ENCODE results near the gene ABHD14A.

ABHD14A gene

GRCh38 chr3:51997172-51997571 lies 22.3 kb downstream of the ABHD14A start:
- no peak for DNase-seq (ENCODE audit: low read depth)

DNA sequence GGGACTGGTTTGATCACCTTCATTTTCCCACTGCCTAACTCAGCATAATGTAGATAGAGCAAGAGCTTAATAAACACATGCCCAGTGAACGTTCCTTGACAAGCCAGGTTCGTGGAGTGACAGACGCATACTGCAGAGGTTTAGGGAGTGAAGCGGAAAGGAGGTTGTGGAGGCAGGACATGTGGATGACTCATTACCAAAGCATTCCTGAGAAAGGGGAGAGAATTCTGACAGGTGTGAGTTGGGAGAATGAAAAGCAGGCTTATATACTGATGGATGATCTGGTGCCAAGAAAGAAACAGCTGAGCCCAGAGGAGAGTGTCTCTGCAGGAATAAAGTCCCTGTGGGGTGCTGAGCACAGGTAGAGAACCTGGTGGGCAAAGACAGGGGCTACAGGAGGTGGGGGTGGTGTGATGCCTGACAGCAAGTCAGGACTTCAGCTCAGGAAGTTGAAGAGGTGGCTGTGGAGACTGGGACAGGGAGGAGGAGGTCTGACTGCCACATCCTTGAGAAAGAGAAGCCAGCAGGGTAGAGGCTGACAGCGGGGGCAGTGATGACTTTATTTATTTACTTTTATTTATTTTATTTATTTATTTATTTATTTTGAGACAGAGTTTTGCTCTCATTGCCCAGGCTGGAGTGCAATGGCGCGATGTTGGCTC lies 23.2 kb downstream of the ABHD14A start:
- no peak for DNase-seq (ENCODE audit: low read depth)

GRCh38 chr3:51998774-51999173 lies 23.9 kb downstream of the ABHD14A start:
- no peak for DNase-seq (ENCODE audit: low read depth)

- DNase-seq (ENCODE audit: low read depth): no peak
Measured at GRCh38 chr3:51999846-52000245, 25.0 kb downstream of the ABHD14A start.

DNA sequence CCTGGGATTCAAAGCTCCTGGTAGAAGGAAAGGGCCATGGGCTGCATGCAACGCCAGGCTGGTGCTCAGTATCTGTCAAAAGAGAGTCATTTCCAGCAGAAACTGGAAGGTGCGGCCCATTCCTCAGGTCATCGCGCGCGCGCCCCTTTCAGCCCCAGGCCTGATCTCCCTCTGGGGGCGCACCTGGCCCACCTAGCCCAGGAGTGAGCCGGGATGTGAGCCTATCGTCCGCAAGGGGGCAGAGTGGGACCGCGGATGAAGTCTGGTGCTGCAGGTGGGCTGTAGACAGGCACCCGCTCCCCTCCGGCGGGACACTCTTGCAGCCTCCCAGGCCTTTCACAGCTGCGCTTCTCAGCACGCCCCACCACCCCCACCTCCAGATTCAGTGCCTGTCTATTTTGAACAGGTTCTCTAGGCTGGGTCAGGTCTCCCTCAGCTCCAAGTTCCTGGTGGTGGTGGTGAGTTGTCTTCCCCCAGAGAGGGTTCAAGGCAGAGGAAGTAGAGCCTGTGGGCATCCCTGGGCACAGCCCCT lies 26.6 kb downstream of the ABHD14A start:
- DNase-seq (ENCODE audit: low read depth): peak; percentile 70

DNA sequence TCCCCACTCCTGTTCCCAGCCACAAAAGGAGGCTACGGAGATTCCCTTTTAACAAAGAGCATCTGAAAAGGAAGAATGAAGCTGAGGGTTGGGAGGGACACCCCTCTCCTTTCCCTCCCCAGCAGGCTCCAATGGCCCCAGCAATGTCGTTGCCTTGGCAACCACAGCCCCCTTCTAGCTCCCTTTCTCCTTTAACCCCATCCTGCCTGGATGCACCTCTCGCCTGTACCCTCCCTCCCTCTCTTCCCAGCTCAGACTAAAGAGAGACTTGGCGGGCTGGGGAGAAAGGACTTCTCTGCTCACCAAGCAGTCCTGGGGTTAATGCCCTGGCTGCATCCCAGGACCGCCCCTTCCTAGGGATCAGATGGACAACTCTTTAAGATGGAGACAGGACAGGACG lies 27.9 kb downstream of the ABHD14A start:
- no peak for DNase-seq (ENCODE audit: low read depth)

DNA sequence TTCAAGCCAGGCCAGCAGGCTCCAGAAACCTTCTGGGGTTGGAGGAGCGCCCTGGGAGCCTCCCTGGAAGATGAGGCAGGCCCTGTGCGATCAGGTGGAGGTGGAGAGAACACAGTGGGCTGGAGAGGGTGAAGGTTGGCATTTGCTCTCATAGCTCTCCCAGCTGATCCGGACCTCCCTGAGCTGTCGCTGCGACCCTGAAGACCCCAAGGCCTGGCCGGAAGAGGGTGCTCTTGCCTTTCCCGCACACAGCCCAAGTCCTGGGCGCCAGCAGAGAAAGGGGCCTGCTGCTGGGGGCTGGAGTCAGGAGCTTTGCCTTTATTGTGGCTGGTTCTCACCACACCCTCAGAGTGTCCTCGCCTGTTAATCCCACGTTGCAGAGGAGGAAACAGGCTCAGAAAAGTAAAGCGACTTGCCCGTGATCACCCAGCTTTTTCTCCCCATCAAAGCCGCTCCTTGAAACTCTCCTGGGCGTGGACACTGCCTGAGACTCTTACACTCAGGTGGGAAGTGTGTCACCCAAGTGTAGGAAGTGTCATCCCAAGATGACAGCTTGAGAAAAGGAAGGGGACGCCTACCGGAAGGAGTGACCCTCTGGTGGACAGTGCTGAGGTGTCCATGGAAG lies 29.4 kb downstream of the ABHD14A start:
- no peak for DNase-seq (ENCODE audit: low read depth)

GRCh38 chr3:52004906-52005395 lies 30.1 kb downstream of the ABHD14A start:
- DNase-seq (ENCODE audit: low read depth): no peak

DNA sequence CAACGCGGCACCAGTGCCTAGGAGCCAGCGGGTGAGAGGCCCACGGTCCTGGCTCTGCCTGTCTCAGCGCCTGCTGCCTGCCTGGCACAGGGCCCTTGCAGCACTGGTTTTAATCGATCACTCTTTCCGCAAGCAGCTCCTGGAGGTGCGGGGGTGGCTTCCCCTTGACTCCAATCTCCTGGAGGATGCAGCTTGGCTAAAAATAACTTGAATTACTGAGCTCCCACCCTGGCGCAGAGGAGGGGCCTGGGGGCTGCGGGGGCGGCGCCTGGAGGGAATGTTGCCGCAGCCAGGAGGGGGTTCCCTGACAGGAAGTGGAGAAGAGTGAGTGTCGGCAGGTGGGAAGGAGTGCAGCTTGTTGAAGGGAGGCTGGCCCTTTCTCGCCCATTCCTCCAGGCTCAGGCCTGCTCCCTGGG lies 30.7 kb downstream of the ABHD14A start:
- DNase-seq (ENCODE audit: low read depth): no peak

DNA sequence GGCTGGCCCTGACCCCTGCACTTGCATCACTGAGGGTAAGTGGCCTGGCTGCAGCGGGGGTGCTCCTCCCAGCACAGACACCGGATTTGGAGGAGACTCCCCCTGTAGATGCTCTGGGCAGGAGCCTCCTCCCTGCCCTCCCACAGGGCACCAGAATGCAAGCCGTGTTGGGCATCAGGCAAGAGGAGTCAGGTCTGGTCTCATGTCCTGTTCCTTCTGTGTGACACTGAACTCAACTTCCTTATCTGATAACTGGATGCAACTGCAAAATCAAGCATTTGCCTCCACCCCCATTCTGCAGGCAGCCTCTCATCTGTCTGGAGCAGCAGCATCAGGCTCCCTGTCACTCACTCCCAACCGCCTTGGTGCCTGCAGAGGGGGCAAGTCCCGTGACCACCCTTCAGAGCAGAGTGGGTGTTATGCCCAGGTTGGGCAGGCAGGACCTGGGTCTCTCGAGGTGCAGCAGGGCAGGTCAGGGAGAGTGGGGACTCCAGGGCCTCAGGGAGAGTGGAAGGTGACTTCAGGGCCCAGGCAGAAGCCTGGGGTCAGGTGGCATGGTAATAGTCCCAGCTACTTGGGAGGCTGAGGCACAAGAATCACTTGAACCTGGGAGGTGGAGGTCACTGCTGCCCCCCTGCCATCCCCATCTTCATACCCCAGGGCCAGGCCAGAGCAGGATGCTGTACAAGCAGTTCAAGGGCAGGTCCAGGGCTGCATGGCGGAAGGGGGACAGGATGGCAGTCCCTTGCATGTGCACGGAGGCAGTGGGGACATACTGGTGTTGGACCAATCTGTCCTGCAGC lies 31.4 kb downstream of the ABHD14A start:
- DNase-seq (ENCODE audit: low read depth): no peak

DNA sequence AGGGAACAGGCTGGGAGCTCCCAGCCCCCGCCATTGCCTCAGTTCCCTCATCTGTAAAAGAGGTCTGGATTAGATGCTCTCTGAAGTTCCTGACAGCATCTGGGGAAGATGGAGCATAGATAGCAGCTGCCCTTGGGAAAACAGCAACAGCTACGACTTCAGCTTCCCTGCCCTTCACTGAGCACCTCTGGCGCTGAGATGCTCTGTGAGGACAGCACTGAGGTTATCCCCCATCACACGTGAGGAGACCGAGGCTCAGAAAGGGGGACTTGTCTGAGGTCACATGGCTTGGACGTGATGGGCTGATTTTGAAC lies 31.9 kb downstream of the ABHD14A start:
- DNase-seq (ENCODE audit: low read depth): no peak

- no peak for DNase-seq (ENCODE audit: low read depth)
Measured at GRCh38 chr3:52007291-52007690, 32.4 kb downstream of the ABHD14A start.

GRCh38 chr3:52010431-52010830 lies 35.6 kb downstream of the ABHD14A start:
- DNase-seq (ENCODE audit: low read depth): no peak

DNA sequence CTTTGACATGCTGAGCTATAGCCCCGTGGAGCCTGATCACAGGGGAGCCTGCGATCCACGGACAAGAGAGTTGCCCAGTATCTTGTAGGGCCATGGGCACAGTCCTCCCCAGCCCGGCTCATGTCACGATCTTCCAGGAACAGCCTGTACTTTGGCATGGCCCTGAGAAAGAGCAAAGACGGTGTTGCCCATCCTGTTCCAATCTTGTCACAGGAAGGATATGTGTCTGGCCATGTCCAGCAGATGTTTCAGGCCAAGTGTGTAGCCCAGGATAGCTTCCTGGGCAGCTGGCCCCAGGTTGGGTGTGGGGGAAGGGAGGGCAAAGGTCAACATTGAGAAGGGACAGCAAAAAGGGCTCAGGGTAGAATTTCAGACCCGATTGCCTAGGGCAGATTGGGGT lies 37.8 kb downstream of the ABHD14A start:
- no peak for DNase-seq (ENCODE audit: low read depth)

- DNase-seq (ENCODE audit: low read depth): no peak
Measured at GRCh38 chr3:52013802-52014598, 39.1 kb downstream of the ABHD14A start.

DNA sequence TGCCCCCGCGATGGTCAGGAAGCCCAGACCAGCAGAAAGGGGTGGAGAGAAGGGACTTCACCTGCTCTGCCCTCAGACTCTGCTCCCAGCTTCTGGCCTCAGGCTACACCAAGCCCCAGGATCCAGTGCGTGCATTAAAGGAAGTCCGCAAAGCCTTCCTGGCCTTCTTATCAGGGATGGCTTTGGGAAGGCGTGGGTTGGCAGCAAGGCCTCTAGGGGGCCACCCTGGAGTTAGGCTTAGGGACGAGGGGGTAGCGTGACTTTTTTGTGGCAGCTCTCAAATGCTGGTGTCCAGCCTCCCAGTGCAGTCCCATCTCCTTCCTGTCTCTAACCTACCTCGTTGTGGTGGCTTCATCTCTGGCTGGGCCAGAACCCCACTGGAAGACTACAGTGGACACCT lies 39.7 kb downstream of the ABHD14A start:
- no peak for DNase-seq (ENCODE audit: low read depth)

- DNase-seq (ENCODE audit: low read depth): no peak
Measured at GRCh38 chr3:52015438-52016228, 40.8 kb downstream of the ABHD14A start.

GRCh38 chr3:52017586-52017985 lies 42.7 kb downstream of the ABHD14A start:
- DNase-seq (ENCODE audit: low read depth): no peak

DNA sequence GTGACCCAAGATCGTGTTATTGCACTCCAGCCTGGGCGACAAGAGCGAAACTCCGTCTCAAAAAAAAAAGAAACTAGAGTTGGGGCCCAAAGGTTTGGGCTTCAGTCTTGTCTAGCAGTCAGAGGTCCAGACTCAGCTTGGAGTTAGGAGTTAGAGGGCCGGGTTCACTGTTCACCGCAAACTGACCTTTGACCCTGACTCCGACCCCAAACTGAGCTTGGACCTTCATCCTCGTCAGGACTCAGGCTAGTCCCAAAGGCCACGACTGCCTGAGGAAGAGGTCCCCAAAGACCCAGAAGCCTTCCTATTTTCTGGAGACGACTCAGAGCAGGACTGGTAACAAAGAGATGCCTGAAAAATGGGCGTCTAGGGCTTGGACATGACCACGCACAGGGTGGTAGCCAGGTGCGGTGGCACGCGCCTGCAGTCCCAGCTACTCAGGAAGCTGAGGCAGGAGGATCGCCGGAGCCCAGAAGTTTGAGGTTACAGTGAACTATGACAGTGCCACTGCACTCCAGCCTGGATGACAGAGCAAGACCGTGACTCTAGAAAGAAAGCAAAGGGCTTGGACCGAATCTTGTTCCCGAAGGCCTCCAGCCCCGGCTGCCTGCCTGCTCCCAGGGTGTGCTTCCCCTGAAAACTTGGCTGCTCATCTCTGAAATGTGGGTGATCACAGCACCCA lies 43.6 kb downstream of the ABHD14A start:
- DNase-seq (ENCODE audit: low read depth): no peak

- DNase-seq (ENCODE audit: low read depth): no peak
Measured at GRCh38 chr3:52019352-52020080, 44.7 kb downstream of the ABHD14A start.

Data from T-helper 22 cell (primary cell).